ENCODE measurements around the gene TMEM204.
A peak's percentile ranks its signal among the peaks of the same experiment; 100 is the strongest.

The TMEM204 gene

GRCh38 chr16:1524366-1524765 lies 9.1 kb upstream of the TMEM204 start:
- no peak for DNase-seq

GRCh38 chr16:1525871-1526607 lies 7.4 kb upstream of the TMEM204 start:
- DNase-seq, result no peak

GRCh38 chr16:1526608-1527555 lies 6.6 kb upstream of the TMEM204 start:
- DNase-seq, result no peak

GRCh38 chr16:1527836-1528811 lies 5.3 kb upstream of the TMEM204 start:
- DNase-seq, result no peak

GRCh38 chr16:1528921-1529537 lies 4.4 kb upstream of the TMEM204 start:
- no peak for DNase-seq

- DNase-seq, result no peak
Observed at GRCh38 chr16:1530349-1530882, 3.0 kb upstream of the TMEM204 start.

GRCh38 chr16:1530883-1531637 lies 2.4 kb upstream of the TMEM204 start:
- DNase-seq, result no peak

GRCh38 chr16:1531638-1531910 lies 1.9 kb upstream of the TMEM204 start:
- no peak for DNase-seq

- no peak for DNase-seq
Observed at GRCh38 chr16:1532081-1532760, 1.2 kb upstream of the TMEM204 start.

GRCh38 chr16:1532771-1533170 lies 695 bp upstream of the TMEM204 start:
- DNase-seq, result no peak

GRCh38 chr16:1534021-1535020 lies 855 bp downstream of the TMEM204 start:
- DNase-seq, result peak; percentile 19

- DNase-seq, result no peak
Observed at GRCh38 chr16:1535391-1536291, 2.2 kb downstream of the TMEM204 start.

GRCh38 chr16:1536601-1537000 lies 3.1 kb downstream of the TMEM204 start:
- no peak for DNase-seq

- no peak for DNase-seq
Observed at GRCh38 chr16:1537138-1537577, 3.7 kb downstream of the TMEM204 start.

- DNase-seq, result no peak
Observed at GRCh38 chr16:1537763-1538289, 4.4 kb downstream of the TMEM204 start.

GRCh38 chr16:1538804-1539520 lies 5.5 kb downstream of the TMEM204 start:
- DNase-seq, result no peak
